ENCODE measurements around the gene FOXA2.
"Not testable (repeated sequence)": the region's sequence is repeated elsewhere in the genome, so short reads cannot be mapped to it uniquely, and the experiment has no call there.

FOXA2 gene

GRCh38 chr20:22584522-22584921 is at the start of gene FOXA2:
Gene FOXA2 (minus strand): TSS chr20:22584572. CDS start chr20:22584278, 294 bp downstream.
- DNase-seq (ENCODE audit: low read depth, low spot score): no peak

GRCh38 chr20:22630701-22631100 is 46.3 kb upstream of the FOXA2 start:
- no peak for DNase-seq (ENCODE audit: low read depth, low spot score)

DNA sequence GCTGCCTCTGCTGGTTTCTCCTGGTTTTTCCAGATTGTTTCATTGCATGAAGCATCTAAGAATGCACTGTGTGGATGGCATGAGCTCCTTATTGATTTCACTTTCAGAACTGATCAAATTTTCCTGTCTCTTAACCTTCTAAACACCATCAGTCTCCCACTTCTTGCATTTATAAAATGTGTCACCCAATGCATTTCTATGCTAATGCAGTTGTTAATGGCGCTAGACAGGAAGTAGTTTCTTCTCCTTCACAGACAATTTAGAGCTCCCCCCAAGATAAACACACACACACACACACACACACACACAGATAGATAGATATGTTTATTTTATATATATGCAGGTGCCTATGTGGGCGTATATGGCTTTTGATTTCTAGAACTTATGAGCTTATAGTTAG is 45.6 kb upstream of the FOXA2 start:
- DNase-seq (ENCODE audit: low read depth, low spot score): no peak

DNA sequence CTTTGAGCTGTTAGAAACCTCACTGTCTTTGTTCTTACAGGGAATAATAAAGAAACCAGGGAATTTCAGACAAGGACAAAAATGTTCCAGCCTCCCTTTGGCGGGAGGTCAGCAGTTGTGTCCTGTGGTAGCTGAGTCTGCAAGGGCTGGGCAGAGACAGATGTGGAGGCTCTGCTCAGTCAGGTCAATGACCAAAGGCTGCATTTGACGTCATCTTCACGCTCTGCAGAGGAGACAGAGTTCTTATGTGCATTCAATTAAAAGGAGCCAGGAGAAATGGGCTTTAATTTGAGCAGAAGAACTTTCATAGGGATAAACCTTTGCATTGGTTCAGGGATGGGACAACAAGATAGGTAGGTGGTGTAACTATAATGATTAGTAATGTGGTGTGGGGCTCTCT is 45.1 kb upstream of the FOXA2 start:
- DNase-seq (ENCODE audit: low read depth, low spot score): no peak

DNA sequence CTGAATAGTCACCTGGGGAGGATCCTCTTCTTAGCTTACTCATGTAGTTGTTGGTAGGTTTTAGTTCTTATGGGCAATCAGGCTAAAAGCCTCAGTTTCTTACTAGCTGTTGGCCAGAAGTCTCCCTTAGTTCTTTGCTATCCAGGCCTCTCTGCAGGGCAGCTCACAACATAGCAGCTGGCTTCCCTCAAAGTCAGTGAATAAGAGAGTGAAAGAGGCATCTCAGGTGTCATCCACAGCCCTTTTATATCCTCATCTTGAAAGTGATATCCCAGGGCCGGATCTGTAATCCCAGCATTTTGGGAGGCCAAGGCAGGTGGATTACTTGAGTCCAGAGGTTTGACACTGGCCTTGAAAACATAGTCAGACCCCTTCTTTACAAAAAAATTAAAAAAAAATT is 42.1 kb upstream of the FOXA2 start:
- DNase-seq (ENCODE audit: low read depth, low spot score): no peak

GRCh38 chr20:22623211-22623610 is 38.8 kb upstream of the FOXA2 start:
- DNase-seq (ENCODE audit: low read depth, low spot score): no peak

- no peak for DNase-seq (ENCODE audit: low read depth, low spot score)
These were observed 36.0 kb upstream of the FOXA2 start for GRCh38 chr20:22620342-22620741.

DNA sequence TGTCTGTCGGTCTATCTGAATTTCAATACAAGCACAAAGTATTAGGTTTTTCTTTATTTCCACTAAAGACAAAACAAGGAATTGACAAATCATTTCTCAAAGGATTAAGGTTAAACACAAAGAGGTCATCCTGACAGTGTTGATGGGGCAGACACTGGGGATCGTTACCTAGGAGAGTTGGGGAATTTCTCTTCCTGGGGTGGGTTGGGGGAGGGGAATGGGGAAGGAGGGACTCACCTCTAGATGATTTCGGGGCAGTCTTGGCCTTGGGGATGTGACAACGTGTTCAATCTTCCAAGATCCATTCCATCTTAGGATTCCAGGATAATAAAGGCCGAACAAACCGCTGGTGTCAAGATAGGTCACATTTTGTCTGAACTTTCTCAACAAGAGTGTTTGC is 35.4 kb upstream of the FOXA2 start:
- DNase-seq (ENCODE audit: low read depth, low spot score): no peak

- DNase-seq (ENCODE audit: low read depth, low spot score): no peak
These were observed 34.9 kb upstream of the FOXA2 start for GRCh38 chr20:22619272-22619671.

DNA sequence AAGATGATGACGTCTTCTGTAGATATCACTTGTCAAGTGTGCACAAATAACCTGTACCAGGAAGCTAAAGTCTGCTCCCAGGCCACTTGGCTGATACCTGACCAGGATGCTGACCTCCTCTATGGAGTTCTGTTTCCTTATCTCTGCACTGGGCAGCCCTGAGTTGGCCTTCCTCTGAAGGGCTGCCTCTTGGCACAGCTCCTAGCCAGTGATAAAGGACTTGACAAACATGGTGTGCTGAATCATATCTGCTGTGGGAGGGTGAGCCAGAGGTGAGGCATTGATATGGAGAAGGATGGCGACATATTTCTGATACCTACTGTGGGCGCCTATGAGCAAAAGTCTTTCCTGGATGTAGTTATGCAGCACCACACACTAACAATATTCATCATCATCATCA is 32.8 kb upstream of the FOXA2 start:
- DNase-seq (ENCODE audit: low read depth, low spot score): no peak

GRCh38 chr20:22616551-22616950 is 32.2 kb upstream of the FOXA2 start:
- DNase-seq (ENCODE audit: low read depth, low spot score): no peak

DNA sequence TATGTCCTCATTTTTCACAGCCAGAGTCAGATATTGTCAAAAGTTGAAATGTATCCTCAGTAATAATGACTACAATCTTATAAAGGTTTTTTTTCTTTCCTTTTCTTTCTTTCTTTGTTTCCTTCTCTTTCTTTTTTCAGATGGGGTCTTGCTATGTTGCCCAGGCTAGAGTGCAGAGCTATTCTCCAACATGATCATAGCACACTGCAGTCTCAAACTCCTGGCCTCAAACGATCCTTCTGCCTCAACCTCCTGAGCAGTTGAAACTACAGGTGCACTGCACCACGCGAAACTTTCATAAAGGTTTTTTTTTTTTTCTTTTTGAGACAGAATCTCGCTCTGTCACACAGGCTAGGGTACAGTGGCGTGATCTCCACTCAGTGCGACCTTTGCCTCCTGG is 31.1 kb upstream of the FOXA2 start:
- DNase-seq (ENCODE audit: low read depth, low spot score): no peak

- no peak for DNase-seq (ENCODE audit: low read depth, low spot score)
These were observed 27.3 kb upstream of the FOXA2 start for GRCh38 chr20:22611636-22612035.

- DNase-seq (ENCODE audit: low read depth, low spot score): no peak
These were observed 23.3 kb upstream of the FOXA2 start for GRCh38 chr20:22607695-22608094.

DNA sequence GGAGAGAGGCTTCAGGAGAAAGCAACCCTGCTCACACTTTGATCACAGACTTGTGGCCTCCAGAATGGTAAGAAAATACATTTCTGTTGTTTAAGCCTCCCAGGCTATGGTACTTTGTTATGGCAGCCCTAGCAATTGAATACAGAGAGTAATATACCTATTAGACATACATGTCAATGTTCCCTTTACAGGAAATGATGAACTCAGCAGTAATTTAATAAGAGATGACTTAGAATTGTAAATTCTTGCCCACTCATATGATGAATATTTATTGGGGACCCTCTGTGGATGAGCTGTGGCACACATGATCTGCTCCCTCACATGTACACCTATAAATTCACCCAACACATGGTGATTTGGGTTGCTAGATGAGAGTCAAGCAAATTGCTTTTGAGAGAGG is 20.4 kb upstream of the FOXA2 start:
- no peak for DNase-seq (ENCODE audit: low read depth, low spot score)

DNA sequence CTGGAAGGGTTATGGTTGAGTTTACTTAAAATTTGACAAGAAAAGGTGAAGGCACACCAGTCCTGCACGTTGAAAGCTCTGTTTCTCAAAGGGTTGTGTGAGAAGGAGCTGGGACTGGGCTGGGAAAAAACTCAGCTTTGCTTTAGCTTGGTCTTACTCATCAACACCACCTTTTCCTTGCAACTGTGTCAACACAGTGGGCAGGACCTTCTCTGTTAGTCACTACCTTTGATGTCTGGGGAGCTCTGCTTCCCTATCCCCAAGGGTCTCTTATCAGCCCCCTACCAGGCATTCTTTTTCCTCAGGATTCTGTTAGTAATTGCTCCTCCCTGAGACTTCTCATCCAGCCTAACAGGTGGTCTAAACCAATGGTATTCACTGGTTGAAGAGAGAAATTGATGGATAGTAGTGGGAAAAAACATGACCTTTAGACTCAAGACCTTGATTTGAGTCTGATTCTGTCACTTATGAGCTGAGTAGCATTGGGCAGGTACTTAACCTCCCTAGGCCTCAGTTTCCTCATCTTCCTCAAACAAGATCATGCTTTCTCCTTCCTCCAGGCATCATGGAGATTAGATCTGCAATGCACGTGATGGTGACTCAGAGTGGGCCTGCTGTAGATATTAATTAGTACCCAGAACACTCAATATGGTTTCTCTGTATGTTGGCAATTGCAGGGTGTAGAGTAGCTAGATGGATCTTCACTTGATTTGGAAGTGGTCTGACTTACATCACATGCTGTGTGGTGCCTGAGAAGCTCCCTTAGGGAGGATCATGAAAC is 17.2 kb upstream of the FOXA2 start:
- DNase-seq (ENCODE audit: low read depth, low spot score): no peak

GRCh38 chr20:22599258-22599657 is 14.9 kb upstream of the FOXA2 start:
- DNase-seq (ENCODE audit: low read depth, low spot score): not testable (repeated sequence)

DNA sequence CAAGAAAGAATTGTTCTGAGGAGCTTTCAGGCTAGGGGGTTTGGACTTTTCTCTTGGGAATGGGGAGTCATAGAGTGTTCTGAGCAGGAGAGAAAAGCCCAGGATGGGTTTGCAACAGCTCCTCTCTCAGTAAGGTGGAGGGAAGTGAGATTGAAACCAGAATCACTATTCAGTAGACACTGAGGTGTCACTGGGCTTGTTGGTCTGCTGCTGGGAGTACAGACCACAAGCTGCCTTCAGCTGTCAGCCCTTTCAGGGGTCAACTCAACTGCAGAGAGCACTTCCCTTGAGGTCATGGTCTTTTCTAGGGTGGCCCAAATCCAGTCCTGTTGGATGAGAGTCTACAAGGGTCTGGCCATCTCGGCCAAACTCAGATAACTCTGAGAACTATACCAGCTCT is 12.9 kb upstream of the FOXA2 start:
- no peak for DNase-seq (ENCODE audit: low read depth, low spot score)

GRCh38 chr20:22590662-22591061 is 6.3 kb upstream of the FOXA2 start:
- DNase-seq (ENCODE audit: low read depth, low spot score): no peak

DNA sequence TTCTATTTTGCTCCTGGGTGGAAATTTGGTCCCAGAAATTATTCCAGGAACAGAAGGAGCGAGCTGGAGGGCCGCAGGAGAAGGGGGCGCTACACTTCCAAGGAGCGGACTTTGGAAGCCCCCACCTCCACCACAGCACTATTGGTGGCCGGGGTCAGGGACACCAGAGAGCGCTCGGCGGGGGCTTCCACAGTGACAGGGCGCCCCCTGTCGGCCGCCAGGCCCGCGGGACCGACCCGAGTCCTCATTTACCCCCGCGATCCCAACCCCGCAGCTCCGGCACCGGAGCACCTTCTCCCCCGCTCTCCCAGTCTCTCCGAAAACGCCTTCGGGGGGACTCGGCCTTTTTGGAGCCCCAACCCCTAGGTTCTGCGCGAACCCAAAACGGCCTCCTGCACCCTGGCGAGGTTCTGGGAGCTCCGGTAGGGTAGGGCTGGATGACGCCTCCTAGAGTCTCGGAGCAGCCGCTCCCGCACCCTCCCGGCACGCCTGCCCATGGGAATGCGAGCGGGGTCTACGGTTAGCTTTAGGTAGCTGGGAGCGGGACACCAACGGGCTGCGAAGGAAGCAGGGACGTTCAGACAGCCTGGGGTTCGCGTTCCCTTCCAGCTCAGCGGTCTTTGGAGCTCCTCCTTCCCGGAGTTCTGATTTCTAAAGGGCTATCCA is 2.4 kb upstream of the FOXA2 start:
- DNase-seq (ENCODE audit: low read depth, low spot score): no peak

DNA sequence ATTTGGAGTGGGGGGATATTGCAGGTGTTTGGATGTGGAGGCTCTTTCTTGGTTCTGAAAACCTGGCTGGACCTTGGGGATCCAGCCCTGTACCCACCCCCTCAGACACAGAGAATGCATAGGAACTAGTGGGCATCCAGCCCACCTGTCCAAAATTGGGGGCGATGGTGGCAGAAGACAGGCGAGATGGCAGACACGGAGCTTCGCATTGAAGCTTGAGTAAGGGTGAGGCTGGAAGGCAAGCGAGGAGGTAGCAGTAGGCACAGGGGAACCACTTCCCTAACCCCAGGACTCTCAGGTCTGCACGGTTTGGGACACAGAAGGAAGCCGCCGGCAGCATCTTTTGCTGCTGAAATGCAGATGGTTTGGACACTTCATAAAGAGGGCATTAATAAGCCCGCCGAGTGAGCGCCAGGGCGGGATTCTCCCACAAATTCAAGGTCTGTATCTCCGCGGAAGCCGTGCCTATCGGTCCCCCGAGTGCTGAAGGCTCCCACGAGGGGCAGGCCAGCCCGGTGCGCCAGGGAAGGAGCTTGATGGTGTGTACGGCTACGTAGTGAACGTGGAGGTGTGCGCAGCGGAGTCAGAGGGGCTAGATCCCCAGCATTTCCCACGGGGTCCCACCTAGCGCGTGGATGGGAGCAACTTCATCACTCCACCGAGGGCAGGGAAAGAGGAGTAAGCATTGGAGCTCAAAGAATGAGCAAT is 1.6 kb upstream of the FOXA2 start:
- no peak for DNase-seq (ENCODE audit: low read depth, low spot score)

- no peak for DNase-seq (ENCODE audit: low read depth, low spot score)
These were observed 782 bp upstream of the FOXA2 start for GRCh38 chr20:22584922-22585785.

Measured in smooth muscle cell of the brain vasculature (primary cell).